ENCODE data around the gene LCOR. TPM values are rescaled to one million over a fixed set of nuclear protein-coding genes. Genes with fewer than 3 reads are reported as not detected.

Gene LCOR
- total and polyA plus RNA-seq, 2 of the 4 experiments (the other 2 are of a cell fraction) = 3.7 to 36.9 TPM

GRCh38 chr10:97024168-97025073 is 192.3 kb downstream of the LCOR start:
- in situ Hi-C loops (cut with MboI; ENCODE audit: low sequenced_read_pairs) (no loop called here), dilution Hi-C loops (cut with HindIII; ENCODE audit: low sequenced_read_pairs, unreplicated experiment) (no loop called here), intact Hi-C loops (cut with micrococcal nuclease) (loop anchor here (2.0 kb wide), 1 partner anchor 192 kb away; the partner anchor contains the start of gene LCOR)
- Histone ChIP-seq H3K14ac (replicated peaks; ENCODE audit: low read depth, low read length) (peak overlapping the region; percentile 72; the same call in 1 of the 2 replicates), H3K56ac (ENCODE audit: extremely low read depth, insufficient read depth, low read length) (peak overlapping the region; percentile 48; the same call in 1 of the 2 replicates), H3K27me3 (ENCODE audit: control insufficient read depth, insufficient read depth, low read length) (peaks cover 3% of the 10 kb centered on the region; the same call in 1 of the 2 replicates), H3K4me2 (ENCODE audit: low read depth, low read length) (peak overlapping the region; percentile 88), H2AK5ac (ENCODE audit: low read depth, low read length) (peak overlapping the region; percentile 57), H2BK15ac (ENCODE audit: low read depth, low read length) (peak overlapping the region; percentile 24; the same call in 1 of the 3 replicates), H4K8ac (ENCODE audit: low read depth in 2 of 2, low read length in 2 of 2) (peak overlapping the region; percentile 22 to 75; a peak in 3 of 4 replicates), H3K79me1 (ENCODE audit: low read depth in 1 of 2, low read length in 2 of 2) (no peaks in the 10 kb centered on the region), H3K18ac (ENCODE audit: low read depth, low read length) (peak overlapping the region; percentile 59), H2AFZ (replicated peaks; ENCODE audit: low read length, poor library complexity) (peak overlapping the region; percentile 81), H3K4me3 (ENCODE audit: insufficient read depth, low read depth, low read length) (peak overlapping the region; percentile 23; the same call in 1 of the 2 replicates), H2BK120ac (ENCODE audit: low read depth, low read length) (peak overlapping the region; percentile 84), H2BK20ac (ENCODE audit: low read depth, low read length) (peak overlapping the region; percentile 69), H3K9ac (ENCODE audit: low read depth, low read length) (no peak overlapping the region), H3K9me3 (ENCODE audit: control insufficient read depth, insufficient read depth, low read length) (peaks cover 6% of the 10 kb centered on the region; the same call in 1 of the 2 replicates), H3K4me1 (ENCODE audit: control insufficient read depth, insufficient read depth, low read length) (peaks cover 7% of the 10 kb centered on the region), H4K5ac (ENCODE audit: low read depth, low read length) (no peak overlapping the region), H3K27ac (ENCODE audit: insufficient read depth, low read length) (peak overlapping the region; percentile 92), H3K9me1 (ENCODE audit: insufficient read depth, low read length) (peaks cover 13% of the 10 kb centered on the region; the same call in 1 of the 2 replicates), H3K36me3 (ENCODE audit: control insufficient read depth, insufficient read depth, low read length) (no peaks in the 10 kb centered on the region), H4K20me1 (ENCODE audit: insufficient read depth, low read length) (peaks cover 7% of the 10 kb centered on the region; the same call in 1 of the 2 replicates), H4K91ac (ENCODE audit: insufficient read depth, low read depth, low read length) (peak overlapping the region; percentile 60; the same call in 1 of the 2 replicates), H2BK5ac (ENCODE audit: low read depth, low read length, poor library complexity, severe bottlenecking) (peak overlapping the region; percentile 80), H3K23ac (ENCODE audit: low read depth, low read length) (peak overlapping the region; percentile 81; the same call in 1 of the 2 replicates), H3K4ac (ENCODE audit: low read depth, low read length) (peak overlapping the region; percentile 70), H2AK9ac (replicated peaks; ENCODE audit: low read depth, low read length, poor library complexity) (peak overlapping the region; percentile 35)
- no TSS peak for BruUV-seq (replicated peaks)
- WGBS, 2 experiments (ENCODE audit: extremely low coverage in 2 of 2, insufficient read length in 1 of 2) = no CpG with 5 or more reads among the region's 13 CpGs
- ChIA-PET CTCF (interaction anchor here (0.9 to 2.0 kb wide), 3 partner anchors 8 to 186 kb away, joined by 5 to 13 read pairs (median 5); no protein-coding TSS in a partner anchor), POLR2A (ENCODE audit: unreplicated experiment) (no interaction called here)
- ATAC-seq (ENCODE audit: low read depth) (peak; percentile 67), DNase-seq (peak; percentile 93)
- no peak for TF ChIP-seq MXI1 (IDR thresholded peaks at IDR 0.05; ENCODE audit: borderline replicate concordance, low read depth, low read length)
- no peak for TF ChIP-seq POLR2A (IDR thresholded peaks at IDR 0.05; ENCODE audit: low read depth, low read length)
- no peak for TF ChIP-seq CHD1 (IDR thresholded peaks at IDR 0.05; ENCODE audit: low read depth, low read length)
- TF ChIP-seq RFX5 (IDR thresholded peaks at IDR 0.05; ENCODE audit: low read depth, low read length) = no peak
- peak; percentile 47; the same call in 1 of the 2 replicates for TF ChIP-seq MAFK (IDR thresholded peaks at IDR 0.05; ENCODE audit: low read depth, low read length)
- peak; percentile 1; the same call in 1 of the 2 replicates for TF ChIP-seq CEBPB (IDR thresholded peaks at IDR 0.05; ENCODE audit: low read depth, low read length)
- TF ChIP-seq FOS (IDR thresholded peaks at IDR 0.05; ENCODE audit: low read depth, low read length) = 0 out of 2 replicates have a peak, but pooled peaks have one; percentile 22
- TF ChIP-seq RAD21 (IDR thresholded peaks at IDR 0.05; ENCODE audit: low read length) = no peak
- no peak for TF ChIP-seq ELK1 (IDR thresholded peaks at IDR 0.05; ENCODE audit: borderline replicate concordance, low read depth, low read length)
- no peak for TF ChIP-seq CTCF (conservative IDR thresholded peaks at IDR 0.05; ENCODE audit: low read depth, low read length)
- TF ChIP-seq RCOR1 (IDR thresholded peaks at IDR 0.05; ENCODE audit: insufficient replicate concordance, low read length) = no peak
- TF ChIP-seq MAZ (IDR thresholded peaks at IDR 0.05; ENCODE audit: borderline replicate concordance, low read depth, low read length) = peak; percentile 34; the same call in 1 of the 2 replicates
- no peak for TF ChIP-seq NFE2L2 (IDR thresholded peaks at IDR 0.05; ENCODE audit: low read depth, low read length)
- TF ChIP-seq BHLHE40 (IDR thresholded peaks at IDR 0.05; ENCODE audit: low read depth, low read length) = peak; percentile 35; the same call in 1 of the 2 replicates

Measured in IMR-90 (cell line).